GM12873 (cell line): Measurements from ENCODE around the gene CWC15.

Experiments
- TF ChIP-seq, protein P1 (sequence below): IDR thresholded peaks from 2 replicates; pipeline ENCODE4 v1.5.1; 2012; ENCODE audit warnings: low read depth, mild to moderate bottlenecking, moderate library complexity, low read length, control low read depth; ENCODE audit not compliant: insufficient read depth; ENCODE audit errors: missing control alignments

The CWC15 gene

GRCh38 chr11:94954753-94955152, 18.6 kb downstream of the CWC15 start:
- TF ChIP-seq, protein P1, sequence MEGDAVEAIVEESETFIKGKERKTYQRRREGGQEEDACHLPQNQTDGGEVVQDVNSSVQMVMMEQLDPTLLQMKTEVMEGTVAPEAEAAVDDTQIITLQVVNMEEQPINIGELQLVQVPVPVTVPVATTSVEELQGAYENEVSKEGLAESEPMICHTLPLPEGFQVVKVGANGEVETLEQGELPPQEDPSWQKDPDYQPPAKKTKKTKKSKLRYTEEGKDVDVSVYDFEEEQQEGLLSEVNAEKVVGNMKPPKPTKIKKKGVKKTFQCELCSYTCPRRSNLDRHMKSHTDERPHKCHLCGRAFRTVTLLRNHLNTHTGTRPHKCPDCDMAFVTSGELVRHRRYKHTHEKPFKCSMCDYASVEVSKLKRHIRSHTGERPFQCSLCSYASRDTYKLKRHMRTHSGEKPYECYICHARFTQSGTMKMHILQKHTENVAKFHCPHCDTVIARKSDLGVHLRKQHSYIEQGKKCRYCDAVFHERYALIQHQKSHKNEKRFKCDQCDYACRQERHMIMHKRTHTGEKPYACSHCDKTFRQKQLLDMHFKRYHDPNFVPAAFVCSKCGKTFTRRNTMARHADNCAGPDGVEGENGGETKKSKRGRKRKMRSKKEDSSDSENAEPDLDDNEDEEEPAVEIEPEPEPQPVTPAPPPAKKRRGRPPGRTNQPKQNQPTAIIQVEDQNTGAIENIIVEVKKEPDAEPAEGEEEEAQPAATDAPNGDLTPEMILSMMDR: no peak

DNA sequence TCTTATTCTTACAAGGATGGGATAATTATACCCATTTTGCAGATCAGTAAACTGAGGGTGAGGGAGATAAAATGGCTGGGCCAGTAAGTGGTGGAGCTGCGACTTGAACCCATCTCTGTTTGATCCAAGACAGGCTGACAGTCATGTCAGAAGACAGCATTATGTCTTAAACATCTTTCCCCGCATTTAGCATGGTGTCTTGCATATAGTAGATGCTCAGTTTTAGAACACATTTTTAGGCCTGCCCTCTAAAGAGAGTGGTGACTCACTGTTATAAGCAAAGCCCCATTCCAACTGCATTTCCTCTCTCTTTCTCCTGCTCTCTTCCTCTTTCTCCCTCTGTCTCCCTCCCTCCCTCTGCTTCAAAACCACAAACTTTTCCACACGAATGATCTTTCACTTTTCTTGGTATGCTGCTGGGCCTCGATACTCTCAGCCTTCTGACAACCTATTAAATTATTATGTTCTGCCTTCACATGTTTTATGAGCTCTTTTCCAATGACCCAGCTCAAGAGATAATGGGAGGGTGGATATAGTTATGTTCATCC, 25.2 kb downstream of the CWC15 start:
- TF ChIP-seq, protein P1: no peak

GRCh38 chr11:94946812-94947211, 26.5 kb downstream of the CWC15 start:
- TF ChIP-seq, protein P1: no peak

- TF ChIP-seq, protein P1: no peak
These were observed 32.2 kb downstream of the CWC15 start for GRCh38 chr11:94941131-94941530.

DNA sequence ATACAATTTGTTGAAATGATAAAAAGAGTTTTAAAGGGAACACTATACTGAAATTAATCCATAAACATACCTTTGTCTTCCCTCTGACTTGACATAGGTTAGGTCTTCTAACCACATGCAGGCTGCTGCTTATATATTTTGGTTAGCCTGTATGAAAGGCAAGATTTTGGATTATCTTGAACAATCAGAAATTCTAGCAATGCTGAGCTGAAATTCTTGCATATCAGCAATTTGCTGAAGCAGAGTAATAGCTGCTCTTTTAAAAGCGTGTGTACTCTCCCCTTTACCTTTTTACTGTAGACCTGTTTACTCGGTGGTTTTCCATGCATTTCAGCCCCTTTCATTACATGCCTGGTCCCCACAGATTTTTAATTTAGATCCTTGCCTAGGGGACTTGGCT, 34.0 kb downstream of the CWC15 start:
- TF ChIP-seq, protein P1: no peak

DNA sequence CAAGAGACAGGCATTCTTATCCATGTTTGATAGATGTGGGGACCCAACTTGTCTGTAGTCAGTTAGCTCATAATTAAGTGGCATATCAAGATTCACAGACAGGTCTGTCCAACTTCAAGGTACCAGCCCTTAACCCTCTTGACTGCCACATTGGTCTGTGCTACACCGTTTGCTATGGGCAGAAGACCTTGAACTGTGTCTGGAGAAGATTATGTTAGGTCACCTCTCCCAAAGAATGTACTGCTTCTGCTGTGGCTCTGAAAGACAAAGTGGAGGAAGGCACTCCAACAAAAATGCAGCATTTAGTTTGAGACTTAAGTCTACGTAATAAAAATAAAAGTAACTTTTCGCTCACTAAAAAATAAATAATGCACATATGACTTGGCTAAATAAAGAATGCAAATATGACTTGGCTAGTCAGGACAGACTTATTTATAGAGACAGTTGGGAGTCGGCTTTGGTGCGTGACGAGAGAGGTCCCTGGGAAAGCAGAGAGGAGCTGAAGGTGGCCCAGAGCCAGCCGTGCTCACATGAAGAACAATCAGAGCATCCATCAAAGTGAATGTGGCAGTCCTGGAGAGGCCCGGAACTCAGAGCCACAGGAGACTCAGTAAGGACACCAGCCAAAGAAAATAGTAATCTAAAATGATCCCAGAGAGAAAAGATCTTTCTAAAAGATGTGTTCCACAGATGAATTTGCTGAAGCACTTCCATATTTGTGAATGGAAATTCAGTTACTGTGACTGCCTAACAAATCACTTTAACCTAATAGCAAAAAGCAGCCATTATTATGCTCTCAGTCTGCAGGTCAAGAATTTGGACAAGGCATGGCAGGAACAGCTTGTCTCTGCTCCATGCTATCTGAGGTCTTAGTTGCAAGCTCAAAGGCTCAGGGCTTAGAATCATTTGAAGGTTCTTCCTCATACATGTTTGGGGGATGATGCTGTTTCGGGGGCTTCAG, 35.0 kb downstream of the CWC15 start:
- TF ChIP-seq, protein P1: no peak

DNA sequence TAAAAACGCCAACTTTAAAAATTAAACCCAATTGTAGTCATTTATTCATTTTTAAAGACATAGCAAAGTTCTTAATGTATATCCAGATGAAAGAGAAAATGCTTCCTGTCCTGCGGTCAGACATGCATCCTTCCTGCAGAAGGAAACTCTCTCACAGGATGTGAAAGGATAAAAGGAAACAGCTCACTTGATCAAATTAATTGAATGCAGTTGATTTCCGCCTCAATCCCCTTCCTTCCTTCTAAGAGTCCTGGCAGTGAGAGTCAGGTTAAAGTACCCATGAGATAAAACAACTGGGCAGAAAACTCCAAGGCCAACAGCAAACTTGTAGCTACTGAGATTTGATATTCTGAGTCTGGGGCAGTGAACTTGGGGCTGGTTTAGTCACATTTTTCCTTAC, 38.5 kb downstream of the CWC15 start:
- TF ChIP-seq, protein P1: no peak
